A673 (cell line): ENCODE measurements around the gene RCBTB1.

Source experiments
- EZH2 ChIP-seq: fragments of 200-600 bp; sonication (generic); IDR thresholded peaks from 2 replicates; pipeline ENCODE4 v1.6.1; 2017; ENCODE audit warnings: borderline replicate concordance, low read depth, mild to moderate bottlenecking, mixed read lengths, antibody characterized with exemption, low read length; ENCODE audit not compliant: poor library complexity, severe bottlenecking
- TF ChIP-seq, protein P1 (sequence below): fragments of 300-800, 200-600 bp; sonication (generic); conservative IDR thresholded peaks from 2 replicates; pipeline ENCODE4 v1.5.1; 2017; ENCODE audit warnings: low read depth, mild to moderate bottlenecking, antibody characterized with exemption, low read length, moderate library complexity, mixed read lengths

DNA sequence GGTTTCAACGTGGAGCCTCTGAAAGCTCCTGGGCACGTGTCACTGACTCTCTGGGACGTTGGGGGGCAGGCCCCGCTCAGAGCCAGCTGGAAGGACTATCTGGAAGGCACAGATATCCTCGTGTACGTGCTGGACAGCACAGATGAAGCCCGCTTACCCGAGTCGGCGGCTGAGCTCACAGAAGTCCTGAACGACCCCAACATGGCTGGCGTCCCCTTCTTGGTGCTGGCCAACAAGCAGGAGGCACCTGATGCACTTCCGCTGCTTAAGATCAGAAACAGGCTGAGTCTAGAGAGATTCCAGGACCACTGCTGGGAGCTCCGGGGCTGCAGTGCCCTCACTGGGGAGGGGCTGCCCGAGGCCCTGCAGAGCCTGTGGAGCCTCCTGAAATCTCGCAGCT is 45.2 kb upstream of the RCBTB1 start:
- TF ChIP-seq, protein P1, sequence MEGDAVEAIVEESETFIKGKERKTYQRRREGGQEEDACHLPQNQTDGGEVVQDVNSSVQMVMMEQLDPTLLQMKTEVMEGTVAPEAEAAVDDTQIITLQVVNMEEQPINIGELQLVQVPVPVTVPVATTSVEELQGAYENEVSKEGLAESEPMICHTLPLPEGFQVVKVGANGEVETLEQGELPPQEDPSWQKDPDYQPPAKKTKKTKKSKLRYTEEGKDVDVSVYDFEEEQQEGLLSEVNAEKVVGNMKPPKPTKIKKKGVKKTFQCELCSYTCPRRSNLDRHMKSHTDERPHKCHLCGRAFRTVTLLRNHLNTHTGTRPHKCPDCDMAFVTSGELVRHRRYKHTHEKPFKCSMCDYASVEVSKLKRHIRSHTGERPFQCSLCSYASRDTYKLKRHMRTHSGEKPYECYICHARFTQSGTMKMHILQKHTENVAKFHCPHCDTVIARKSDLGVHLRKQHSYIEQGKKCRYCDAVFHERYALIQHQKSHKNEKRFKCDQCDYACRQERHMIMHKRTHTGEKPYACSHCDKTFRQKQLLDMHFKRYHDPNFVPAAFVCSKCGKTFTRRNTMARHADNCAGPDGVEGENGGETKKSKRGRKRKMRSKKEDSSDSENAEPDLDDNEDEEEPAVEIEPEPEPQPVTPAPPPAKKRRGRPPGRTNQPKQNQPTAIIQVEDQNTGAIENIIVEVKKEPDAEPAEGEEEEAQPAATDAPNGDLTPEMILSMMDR: no peak
- TF ChIP-seq EZH2: no peak
